22Rv1 (cell line): ENCODE data around the gene KIF6.

Experiments
- H3K27ac ChIP-seq: fragments of 450-650 bp; 2 replicates; pipeline ENCODE4 v1.5.1; 2017
- CTCF ChIP-seq: fragments of 450-650 bp; IDR thresholded peaks from 2 replicates; pipeline ENCODE4 v1.5.1; 2017; ENCODE audit warnings: mild to moderate bottlenecking
- ZFX ChIP-seq: fragments of 450-650 bp; IDR thresholded peaks from 2 replicates; pipeline ENCODE4 v1.6.1; 2017; ENCODE audit warnings: antibody characterized with exemption, borderline replicate concordance

KIF6 gene

GRCh38 chr6:39599341-39599740, 125.9 kb downstream of the KIF6 start:
- TF ChIP-seq CTCF (no peak), ZFX (no peak)

DNA sequence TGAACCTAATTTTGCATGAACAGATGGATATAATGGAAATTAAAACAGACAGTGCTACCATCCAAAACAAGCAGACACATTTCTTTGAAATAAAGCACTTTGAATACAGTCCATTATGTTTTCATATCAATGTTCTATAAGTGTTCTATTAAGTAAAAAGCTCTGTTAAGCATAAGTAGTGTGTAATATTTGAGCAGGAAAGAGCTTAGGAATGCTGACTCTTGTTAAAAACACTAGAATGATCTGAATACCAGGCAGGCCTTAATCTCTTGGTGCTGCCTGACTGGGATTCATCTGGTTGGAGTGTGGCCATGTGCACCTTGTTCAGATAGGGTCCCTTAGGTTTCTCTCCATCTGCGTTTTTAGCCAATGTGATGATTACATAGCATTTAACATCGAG, 130.9 kb downstream of the KIF6 start:
- no peak overlapping the region for H3K27ac ChIP-seq
- TF ChIP-seq CTCF (no peak), ZFX (no peak)

More at GRCh38 chr6:39599341-39599740, 125.9 kb downstream of the KIF6 start:
- H3K27ac ChIP-seq = no peak overlapping the region

DNA sequence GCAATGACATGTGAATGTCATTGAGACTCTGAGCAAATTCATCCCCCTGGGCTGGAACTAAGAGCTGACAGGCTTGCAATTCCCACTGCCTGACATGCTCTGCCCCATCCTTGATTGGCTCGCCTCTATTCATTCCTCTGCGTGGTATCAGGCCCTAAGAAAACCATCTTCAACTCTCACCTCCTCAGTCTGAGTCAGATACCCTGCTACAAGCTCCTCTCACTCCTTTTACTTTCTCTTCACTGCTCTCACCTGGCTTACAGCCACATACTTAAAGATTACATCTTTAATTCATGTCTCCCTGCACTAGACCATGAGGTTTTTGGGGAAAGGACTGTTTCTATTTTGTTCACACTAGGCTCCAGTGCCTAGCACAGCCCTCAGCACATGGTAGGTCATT, 131.6 kb downstream of the KIF6 start:
- H3K27ac ChIP-seq = no peak overlapping the region
- TF ChIP-seq ZFX (no peak), CTCF (no peak)

DNA sequence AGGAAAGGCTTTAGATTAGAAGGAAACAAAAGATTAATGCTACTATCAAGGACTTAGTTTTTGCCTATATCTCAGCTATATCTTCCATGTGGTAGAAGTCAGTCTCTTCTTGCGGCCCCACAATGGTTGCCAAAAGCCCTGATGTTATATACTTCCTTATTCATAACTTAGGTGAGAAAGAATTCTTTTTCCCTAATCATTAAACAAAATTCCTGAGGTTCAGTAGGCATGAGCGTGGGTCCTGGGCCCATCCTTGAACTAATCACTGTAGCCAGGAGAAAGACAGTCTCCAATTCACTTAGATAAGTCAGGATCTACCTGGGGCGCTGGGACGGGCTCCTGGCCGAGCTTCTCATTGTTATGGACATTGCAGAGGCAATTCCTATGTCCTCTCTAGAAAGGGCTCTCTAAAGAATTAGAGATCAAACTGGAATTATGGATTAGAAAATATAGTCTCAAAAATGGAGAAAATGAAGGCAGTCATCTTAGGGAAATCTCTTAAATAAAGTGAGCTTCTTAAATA, 134.3 kb downstream of the KIF6 start:
- H3K27ac ChIP-seq = no peak overlapping the region

DNA sequence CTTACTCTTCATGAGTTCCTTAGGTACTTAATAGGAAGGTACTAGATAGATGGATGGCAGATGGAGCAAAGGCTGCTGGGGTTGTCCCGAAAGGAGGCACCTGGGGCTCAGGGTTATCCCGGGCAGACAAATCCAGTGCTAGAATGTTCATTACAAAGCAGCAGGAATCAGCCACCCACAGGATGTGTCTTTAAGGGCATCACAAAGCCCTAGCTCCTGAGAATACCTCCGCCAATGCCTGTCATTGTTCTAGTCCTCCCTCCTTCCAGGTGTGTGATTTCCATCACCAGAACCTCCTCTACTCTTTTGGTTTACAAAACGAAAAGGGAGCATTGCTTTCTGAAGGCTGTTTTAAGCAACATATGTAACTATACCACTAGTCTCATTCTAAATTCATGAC, 138.1 kb downstream of the KIF6 start:
- TF ChIP-seq ZFX = no peak
- no peak for TF ChIP-seq CTCF
- H3K27ac ChIP-seq = no peak overlapping the region

More for the DNA sequence above, 134.3 kb downstream of the KIF6 start:
- TF ChIP-seq ZFX (no peak), CTCF (no peak)

GRCh38 chr6:39585641-39586040, 139.6 kb downstream of the KIF6 start:
- no peak overlapping the region for H3K27ac ChIP-seq
- TF ChIP-seq ZFX = no peak

GRCh38 chr6:39577446-39578165, 147.6 kb downstream of the KIF6 start:
- no peak overlapping the region for H3K27ac ChIP-seq
- TF ChIP-seq CTCF (no peak), ZFX (no peak)
